Measurements from ENCODE around the gene DAP. TPM values are rescaled to one million over a fixed set of nuclear protein-coding genes. Genes with fewer than 3 reads are reported as not detected.

Gene DAP
- total RNA-seq, 1 experiment from 2014 or later, result 47.7 TPM

DNA sequence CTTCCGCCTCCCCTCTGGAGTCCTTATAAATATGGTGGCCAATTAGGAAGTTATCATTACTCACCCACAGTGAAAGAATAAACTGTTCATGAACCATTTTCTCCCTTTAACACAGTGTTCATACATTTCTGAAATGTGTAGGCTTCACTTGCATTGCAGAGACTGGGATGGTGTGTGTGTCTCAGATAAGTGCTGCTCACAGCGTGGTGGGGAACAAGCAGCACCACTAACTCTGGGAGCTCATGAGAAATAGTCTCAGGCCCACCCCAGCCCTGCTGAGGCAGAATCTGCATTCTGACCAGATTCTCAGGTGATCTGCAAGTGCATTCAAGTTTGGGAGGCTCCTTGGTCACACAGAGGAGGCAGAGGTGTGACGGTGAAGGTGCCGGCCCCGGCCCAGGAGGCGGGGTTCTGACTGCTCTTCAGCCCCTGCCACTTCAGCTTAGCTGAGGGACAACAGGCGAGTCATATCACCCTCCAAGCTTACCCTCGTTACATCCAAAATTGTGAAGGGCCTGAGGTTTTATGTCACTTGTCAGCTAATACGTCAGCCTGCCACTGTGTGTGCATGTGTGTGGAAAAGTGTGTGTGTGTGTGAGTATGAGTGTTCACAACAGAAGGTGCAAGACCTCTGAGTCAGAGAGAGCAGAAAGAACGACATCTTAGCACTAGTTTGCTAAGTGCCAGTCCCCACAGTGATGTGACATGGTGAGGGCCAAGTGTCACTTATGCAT lies 34.7 kb downstream of the DAP start:
- peaks cover 11% of the 10 kb centered on the region; the same call in 1 of the 2 replicates for H3K4me1 Mint-ChIP-seq
- no peak overlapping the region; the same call in 1 of the 2 replicates for H3K27ac Mint-ChIP-seq
- no peak for ATAC-seq
- no peak overlapping the region for H3K4me3 Mint-ChIP-seq
- CTCF ChIA-PET, result interaction anchor here (1.8 kb wide), 1 partner anchor 31 kb away, joined by 7 read pairs; no protein-coding TSS in a partner anchor
- POLR2A ChIA-PET, result no interaction called here
- TF ChIP-seq, protein P1, sequence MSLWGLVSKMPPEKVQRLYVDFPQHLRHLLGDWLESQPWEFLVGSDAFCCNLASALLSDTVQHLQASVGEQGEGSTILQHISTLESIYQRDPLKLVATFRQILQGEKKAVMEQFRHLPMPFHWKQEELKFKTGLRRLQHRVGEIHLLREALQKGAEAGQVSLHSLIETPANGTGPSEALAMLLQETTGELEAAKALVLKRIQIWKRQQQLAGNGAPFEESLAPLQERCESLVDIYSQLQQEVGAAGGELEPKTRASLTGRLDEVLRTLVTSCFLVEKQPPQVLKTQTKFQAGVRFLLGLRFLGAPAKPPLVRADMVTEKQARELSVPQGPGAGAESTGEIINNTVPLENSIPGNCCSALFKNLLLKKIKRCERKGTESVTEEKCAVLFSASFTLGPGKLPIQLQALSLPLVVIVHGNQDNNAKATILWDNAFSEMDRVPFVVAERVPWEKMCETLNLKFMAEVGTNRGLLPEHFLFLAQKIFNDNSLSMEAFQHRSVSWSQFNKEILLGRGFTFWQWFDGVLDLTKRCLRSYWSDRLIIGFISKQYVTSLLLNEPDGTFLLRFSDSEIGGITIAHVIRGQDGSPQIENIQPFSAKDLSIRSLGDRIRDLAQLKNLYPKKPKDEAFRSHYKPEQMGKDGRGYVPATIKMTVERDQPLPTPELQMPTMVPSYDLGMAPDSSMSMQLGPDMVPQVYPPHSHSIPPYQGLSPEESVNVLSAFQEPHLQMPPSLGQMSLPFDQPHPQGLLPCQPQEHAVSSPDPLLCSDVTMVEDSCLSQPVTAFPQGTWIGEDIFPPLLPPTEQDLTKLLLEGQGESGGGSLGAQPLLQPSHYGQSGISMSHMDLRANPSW (CRISPR knock-in tag; conservative IDR thresholded peaks at IDR 0.05; ENCODE audit: low read depth), result no peak
- TF ChIP-seq ZSCAN18 (CRISPR knock-in tag; IDR thresholded peaks at IDR 0.05), result no peak
- H3K27me3 Mint-ChIP-seq (ENCODE audit: low read depth), result no peaks in the 10 kb centered on the region
- no peaks in the 10 kb centered on the region for H3K9me3 Mint-ChIP-seq
- H3K36me3 Mint-ChIP-seq, result peaks cover 5% of the 10 kb centered on the region
- no peak for DNase-seq (ENCODE audit: low spot score)

DNA sequence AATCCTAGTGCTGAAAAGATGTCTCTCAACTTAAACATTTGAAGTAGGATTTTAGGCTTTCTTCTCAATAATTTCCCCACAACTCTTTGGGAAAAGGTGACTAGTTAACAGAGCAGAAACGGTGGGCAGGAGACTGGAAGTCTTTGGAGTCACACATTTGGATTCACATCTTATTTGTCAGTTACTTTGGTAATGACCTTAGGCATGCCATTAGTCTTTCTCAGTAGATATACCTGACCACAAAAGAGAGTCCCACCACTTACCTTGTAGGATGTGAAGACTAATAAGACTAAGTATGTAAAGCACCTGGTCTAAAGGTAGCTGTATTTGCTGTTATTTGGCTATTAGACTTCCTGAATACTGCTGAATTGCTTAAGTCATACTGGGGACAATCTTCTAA lies 35.4 kb downstream of the DAP start:
- CTCF ChIA-PET, result interaction anchor here (1.0 to 1.1 kb wide), 2 partner anchors 10 to 98 kb away, joined by 3 read pairs; no protein-coding TSS in a partner anchor
- no peak overlapping the region for H3K27ac Mint-ChIP-seq

GRCh38 chr5:10724781-10725507 lies 36.1 kb downstream of the DAP start:
- POLR2A ChIA-PET, result no interaction called here
- H3K27ac Mint-ChIP-seq, result no peak overlapping the region
- TF ChIP-seq, protein P1 (CRISPR knock-in tag; conservative IDR thresholded peaks at IDR 0.05; ENCODE audit: low read depth), result no peak
- TF ChIP-seq, protein P2, sequence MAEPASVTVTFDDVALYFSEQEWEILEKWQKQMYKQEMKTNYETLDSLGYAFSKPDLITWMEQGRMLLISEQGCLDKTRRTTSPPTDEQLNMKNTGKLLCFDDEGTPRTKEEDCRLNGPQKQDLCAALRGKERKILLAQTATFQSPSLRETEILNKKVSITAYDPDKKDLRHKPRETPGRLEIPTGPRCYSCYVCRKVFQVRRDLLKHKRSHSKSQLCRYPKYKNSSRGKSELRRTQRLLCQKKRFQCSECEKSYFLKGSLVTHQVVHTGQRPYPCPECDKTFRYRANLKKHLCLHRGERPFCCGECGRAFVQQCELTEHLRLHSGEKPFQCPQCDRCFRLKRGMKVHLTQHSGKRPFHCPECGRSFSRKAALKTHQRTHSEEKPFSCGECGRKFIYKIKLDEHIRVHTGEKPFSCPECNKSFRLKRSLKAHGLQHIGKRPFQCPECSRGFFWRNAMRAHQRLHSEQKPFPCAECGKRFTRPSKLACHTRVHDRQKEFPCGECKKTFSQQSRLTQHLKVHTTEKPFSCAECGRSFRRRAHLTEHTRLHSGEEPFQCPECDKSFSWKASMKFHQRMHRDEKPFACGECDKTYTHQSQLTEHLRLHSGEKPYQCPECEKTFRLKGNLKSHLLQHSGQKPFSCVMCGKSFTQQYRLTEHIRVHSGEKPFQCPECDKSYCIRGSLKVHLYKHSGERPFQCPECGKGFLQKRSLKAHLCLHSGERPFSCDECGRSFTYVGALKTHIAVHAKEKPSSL (CRISPR knock-in tag; conservative IDR thresholded peaks at IDR 0.05), result no peak
- TF ChIP-seq GABPB1 (CRISPR knock-in tag; IDR thresholded peaks at IDR 0.05), result no peak

More for the DNA sequence above, 35.4 kb downstream of the DAP start:
- peaks cover 8% of the 10 kb centered on the region for H3K36me3 Mint-ChIP-seq
- no peak overlapping the region for H3K4me3 Mint-ChIP-seq
- no peaks in the 10 kb centered on the region for H3K9me3 Mint-ChIP-seq
- DNase-seq (ENCODE audit: low spot score) (no peak), ATAC-seq (no peak)
- H3K4me1 Mint-ChIP-seq, result peaks cover 11% of the 10 kb centered on the region; the same call in 1 of the 2 replicates
- H3K27me3 Mint-ChIP-seq (ENCODE audit: low read depth), result no peaks in the 10 kb centered on the region
- POLR2A ChIA-PET, result no interaction called here
- no peak for TF ChIP-seq ZNF121 (CRISPR knock-in tag; IDR thresholded peaks at IDR 0.05)
- TF ChIP-seq, protein P3, sequence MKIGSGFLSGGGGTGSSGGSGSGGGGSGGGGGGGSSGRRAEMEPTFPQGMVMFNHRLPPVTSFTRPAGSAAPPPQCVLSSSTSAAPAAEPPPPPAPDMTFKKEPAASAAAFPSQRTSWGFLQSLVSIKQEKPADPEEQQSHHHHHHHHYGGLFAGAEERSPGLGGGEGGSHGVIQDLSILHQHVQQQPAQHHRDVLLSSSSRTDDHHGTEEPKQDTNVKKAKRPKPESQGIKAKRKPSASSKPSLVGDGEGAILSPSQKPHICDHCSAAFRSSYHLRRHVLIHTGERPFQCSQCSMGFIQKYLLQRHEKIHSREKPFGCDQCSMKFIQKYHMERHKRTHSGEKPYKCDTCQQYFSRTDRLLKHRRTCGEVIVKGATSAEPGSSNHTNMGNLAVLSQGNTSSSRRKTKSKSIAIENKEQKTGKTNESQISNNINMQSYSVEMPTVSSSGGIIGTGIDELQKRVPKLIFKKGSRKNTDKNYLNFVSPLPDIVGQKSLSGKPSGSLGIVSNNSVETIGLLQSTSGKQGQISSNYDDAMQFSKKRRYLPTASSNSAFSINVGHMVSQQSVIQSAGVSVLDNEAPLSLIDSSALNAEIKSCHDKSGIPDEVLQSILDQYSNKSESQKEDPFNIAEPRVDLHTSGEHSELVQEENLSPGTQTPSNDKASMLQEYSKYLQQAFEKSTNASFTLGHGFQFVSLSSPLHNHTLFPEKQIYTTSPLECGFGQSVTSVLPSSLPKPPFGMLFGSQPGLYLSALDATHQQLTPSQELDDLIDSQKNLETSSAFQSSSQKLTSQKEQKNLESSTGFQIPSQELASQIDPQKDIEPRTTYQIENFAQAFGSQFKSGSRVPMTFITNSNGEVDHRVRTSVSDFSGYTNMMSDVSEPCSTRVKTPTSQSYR (CRISPR knock-in tag; IDR thresholded peaks at IDR 0.05), result no peak
- no peak for TF ChIP-seq JUN (CRISPR knock-in tag; IDR thresholded peaks at IDR 0.05)
- no peak for TF ChIP-seq SP1 (CRISPR knock-in tag; conservative IDR thresholded peaks at IDR 0.05)
- TF ChIP-seq MYBL2 (CRISPR knock-in tag; IDR thresholded peaks at IDR 0.05), result no peak
- no peak for TF ChIP-seq NR3C1 (CRISPR knock-in tag; conservative IDR thresholded peaks at IDR 0.05; ENCODE audit: low read depth)
- TF ChIP-seq PRRX2 (CRISPR knock-in tag; IDR thresholded peaks at IDR 0.05), result no peak
- no peak for TF ChIP-seq CREM (CRISPR knock-in tag; IDR thresholded peaks at IDR 0.05)
- TF ChIP-seq ERG (CRISPR knock-in tag; IDR thresholded peaks at IDR 0.05), result no peak
- no peak for TF ChIP-seq OVOL2 (CRISPR knock-in tag; IDR thresholded peaks at IDR 0.05; ENCODE audit: borderline replicate concordance)

More at GRCh38 chr5:10724781-10725507, 36.1 kb downstream of the DAP start:
- CTCF ChIA-PET, result interaction anchor here (0.9 to 1.1 kb wide), 3 partner anchors 11 to 98 kb away, joined by 3 read pairs; no protein-coding TSS in a partner anchor
- DNase-seq (ENCODE audit: low spot score), result peak; percentile 24
- peak; percentile 75 for ATAC-seq
- Mint-ChIP-seq H3K4me3 (no peak overlapping the region), H3K9me3 (no peaks in the 10 kb centered on the region), H3K4me1 (peaks cover 11% of the 10 kb centered on the region; the same call in 1 of the 2 replicates), H3K27me3 (ENCODE audit: low read depth) (no peaks in the 10 kb centered on the region), H3K36me3 (peaks cover 8% of the 10 kb centered on the region)
